ENCODE results near the gene DENND1A.

GRCh38 chr9:123679330-123679987, 250.5 kb downstream of the DENND1A start:
- TF ChIP-seq CTCF (conservative IDR thresholded peaks at IDR 0.05; ENCODE audit: low read depth in 2 of 2), result no peak
- TF ChIP-seq REST (IDR thresholded peaks at IDR 0.05; ENCODE audit: unreplicated experiment), result no peak
- no peak for TF ChIP-seq EZH2 (IDR thresholded peaks at IDR 0.05; ENCODE audit: low read depth, unreplicated experiment)
- TF ChIP-seq ETS1 (IDR thresholded peaks at IDR 0.05), result no peak
- no peak for TF ChIP-seq STAT1 (IDR thresholded peaks at IDR 0.05; ENCODE audit: unreplicated experiment)
